Epithelial cell of umbilical artery (primary cell): ENCODE results near the gene SPRYD4. TPM values are rescaled to one million over a fixed set of nuclear protein-coding genes. Genes with fewer than 3 reads are reported as not detected.

Source experiments
- total RNA-seq: library from RNA; depleted of rRNA; stranded (reverse); fragments of >200 nt; gene quantifications from 2 replicates; pipeline ENCODE4 v1.2.3, GENCODE V29; 2014

The SPRYD4 gene
- total RNA-seq: 1.3 and 2.1 TPM in 2 replicates

GRCh38 chr12:56468216-56469006 lies at the start of gene SPRYD4:
SPRYD4 (plus strand) TSS chr12:56468578; CDS start chr12:56468592, 14 bp downstream.

GRCh38 chr12:56448860-56449621 lies 19.3 kb upstream of the SPRYD4 start, which contains the start of gene TIMELESS:
TIMELESS (minus strand) TSS chr12:56449426; CDS start chr12:56434170, 15,256 bp downstream.

GRCh38 chr12:56454557-56454956 lies 13.8 kb upstream of the SPRYD4 start, which contains the start of gene MIP:
MIP (minus strand) TSS chr12:56454657; CDS start chr12:56454613, 44 bp downstream.

GRCh38 chr12:56488041-56488955 lies 19.9 kb downstream of the SPRYD4 start, which contains the start of gene GLS2:
GLS2 (minus strand) TSS chr12:56488161; CDS start chr12:56488118, 43 bp downstream.

GRCh38 chr12:56521590-56522371 lies 53.4 kb downstream of the SPRYD4 start, which contains the start of gene RBMS2:
RBMS2 (plus strand) TSS chr12:56521820; CDS start chr12:56522024, 204 bp downstream.

Other genes starting within 250 kb of the SPRYD4 start
- gene RNF41, start 246.7 kb upstream of the SPRYD4 start, total RNA-seq: 121 and 157 TPM in 2 replicates
- 28.3 and 31.5 TPM in 2 replicates for gene NABP2, start 244.2 kb upstream of the SPRYD4 start, total RNA-seq
- gene SLC39A5, start 238.5 kb upstream of the SPRYD4 start, total RNA-seq: not detected in 2 replicates
- gene ANKRD52, start 210.2 kb upstream of the SPRYD4 start, total RNA-seq: 9.3 and 13.0 TPM in 2 replicates
- gene COQ10A, start 201.6 kb upstream of the SPRYD4 start, total RNA-seq: 9.1 and 13.2 TPM in 2 replicates
- 122 and 135 TPM in 2 replicates for gene CS, start 168.2 kb upstream of the SPRYD4 start, total RNA-seq
- gene CNPY2, start 152.6 kb upstream of the SPRYD4 start, total RNA-seq: 143 and 145 TPM in 2 replicates
- gene PAN2, start 134.6 kb upstream of the SPRYD4 start, total RNA-seq: 4.9 and 14.9 TPM in 2 replicates
- 0.32 TPM in 1 of 2 replicates, not detected in the other for gene IL23A, start 129.7 kb upstream of the SPRYD4 start, total RNA-seq
- 83.2 and 175 TPM in 2 replicates for gene STAT2, start 108.5 kb upstream of the SPRYD4 start, total RNA-seq
- gene APOF, start 105.7 kb upstream of the SPRYD4 start, total RNA-seq: not detected in 2 replicates
- gene TIMELESS, start 19.2 kb upstream of the SPRYD4 start, total RNA-seq: 10.7 and 17.3 TPM in 2 replicates
- gene MIP, start 13.9 kb upstream of the SPRYD4 start, total RNA-seq: not detected in 2 replicates
- not detected in 2 replicates for gene GLS2, start 19.6 kb downstream of the SPRYD4 start, total RNA-seq
- gene RBMS2, start 53.2 kb downstream of the SPRYD4 start, total RNA-seq: 11.7 and 20.7 TPM in 2 replicates
- 15.0 and 15.3 TPM in 2 replicates for gene BAZ2A, start 161.7 kb downstream of the SPRYD4 start, total RNA-seq
- gene ATP5F1B, start 177.4 kb downstream of the SPRYD4 start, total RNA-seq: 567 and 603 TPM in 2 replicates
- gene PTGES3, start 219.7 kb downstream of the SPRYD4 start, total RNA-seq: 86.4 and 116 TPM in 2 replicates